K562 (cell line): ENCODE results near the gene POLR3GL. TPM values are rescaled to one million over a fixed set of nuclear protein-coding genes. Genes with fewer than 3 reads are reported as not detected.

Experiments
- CHD1 ChIP-seq: fragments of 200-600 bp; sonication (generic); IDR thresholded peaks from one replicate; pipeline ENCODE4 v1.6.1; 2012; ENCODE audit warnings: mild to moderate bottlenecking, moderate library complexity, low read length, inconsistent platforms
- ETV1 ChIP-seq: fragments of 450-650 bp; conservative IDR thresholded peaks from 2 replicates; pipeline ENCODE4 v1.6.1; 2016; ENCODE audit warnings: missing genetic modification characterization, control low read depth, low read depth, missing compliant biosample characterization
- HDAC1 ChIP-seq, 2 experiments: fragments of 450-650 bp; IDR thresholded peaks; 2 replicates each; pipeline ENCODE4 v1.6.1; 2016 to 2017; ENCODE audit warnings: inconsistent platforms in 1 of 2, mild to moderate bottlenecking in 1 of 2, moderate library complexity in 1 of 2
- HDAC2 ChIP-seq: fragments of 450-650 bp; IDR thresholded peaks from 2 replicates; pipeline ENCODE4 v1.6.1; 2016; ENCODE audit warnings: mild to moderate bottlenecking
- HLTF ChIP-seq: fragments of 450-650 bp; IDR thresholded peaks from 2 replicates; pipeline ENCODE4 v1.6.1; 2016
- KAT8 ChIP-seq: fragments of 450-650 bp; IDR thresholded peaks from 2 replicates; pipeline ENCODE4 v1.6.1; 2016; ENCODE audit warnings: low read depth, mild to moderate bottlenecking
- MAFF ChIP-seq: IDR thresholded peaks from 2 replicates; pipeline ENCODE4 v1.6.1; 2012; ENCODE audit warnings: low read length, improper control_type of control experiment
- MBD2 ChIP-seq: sonication (generic); IDR thresholded peaks from 2 replicates; pipeline ENCODE4 v1.6.1; 2016; ENCODE audit warnings: low read depth, borderline replicate concordance
- MTA2 ChIP-seq: fragments of 450-650 bp; IDR thresholded peaks from 2 replicates; pipeline ENCODE4 v1.6.1; 2016; ENCODE audit warnings: low read depth
- NR2C2 ChIP-seq, 2 experiments: fragments of 200-800 bp in 1 of 2; sonication (Bioruptor generic) in 1 of 2; sonication (generic) in 1 of 2; formaldehyde crosslinking in 1 of 2; IDR thresholded peaks; 2 replicates each; pipeline versions ENCODE4 v1.6.1 to v1.8.0; 2016 to 2022; ENCODE audit warnings: mild to moderate bottlenecking in 1 of 2, missing compliant biosample characterization in 1 of 2, missing genetic modification characterization in 1 of 2, missing genetic modification reagents in 1 of 2
- PCBP2 ChIP-seq: fragments of 200-400 bp; formaldehyde crosslinking; IDR thresholded peaks from 2 replicates; pipeline ENCODE4 v1.6.1; 2018; ENCODE audit warnings: low read length, low read depth, mild to moderate bottlenecking, moderate library complexity; ENCODE audit not compliant: poor library complexity, severe bottlenecking
- SRF ChIP-seq, 2 experiments: fragments of 250-450, 450-650 bp in 1 of 2; sonication (Bioruptor Pico) in 1 of 2; sonication (generic) in 1 of 2; formaldehyde crosslinking; IDR thresholded peaks; 2 replicates each; pipeline versions ENCODE4 v1.5.0 to v1.5.1; 2020 to 2022; ENCODE audit warnings: mild to moderate bottlenecking in 1 of 2, missing genetic modification reagents in 1 of 2
- TEAD4 ChIP-seq, 2 experiments: sonication (generic) in 1 of 2; formaldehyde crosslinking in 1 of 2; IDR thresholded peaks; 2 replicates each; pipeline versions ENCODE4 v1.6.1 to v1.8.0; 2012 to 2022; ENCODE audit warnings: borderline replicate concordance in 1 of 2, inconsistent platforms in 1 of 2, low read length in 1 of 2, mild to moderate bottlenecking in 1 of 2, missing genetic modification reagents in 1 of 2
- THRAP3 ChIP-seq: fragments of 450-650 bp; IDR thresholded peaks from 2 replicates; pipeline ENCODE4 v1.6.1; 2016; ENCODE audit warnings: mild to moderate bottlenecking, inconsistent platforms, borderline replicate concordance
- YBX1 ChIP-seq: fragments of 450-650 bp; IDR thresholded peaks from 2 replicates; pipeline ENCODE4 v1.7.1; 2016; ENCODE audit warnings: mild to moderate bottlenecking
- ZFP36 ChIP-seq: fragments of 150-350 bp; IDR thresholded peaks from 2 replicates; pipeline ENCODE4 v1.6.1; 2018; ENCODE audit warnings: low read length, low read depth; ENCODE audit not compliant: partially characterized antibody
- ZKSCAN8 ChIP-seq: fragments of 200-800 bp; sonication (Bioruptor generic); IDR thresholded peaks from 2 replicates; pipeline ENCODE4 v1.6.1; 2016; ENCODE audit warnings: missing genetic modification characterization, missing compliant biosample characterization
- ZNF134 ChIP-seq: fragments of 250-450 bp; sonication (Bioruptor Pico); conservative IDR thresholded peaks from 2 replicates; pipeline ENCODE4 v1.4.0; 2020
- ZNF561 ChIP-seq: fragments of 450-650 bp; formaldehyde crosslinking; conservative IDR thresholded peaks from 2 replicates; pipeline ENCODE4 v1.4.0; 2020; ENCODE audit warnings: mild to moderate bottlenecking, moderate library complexity
- polyA plus RNA-seq, 8 experiments: library from polyadenylated mRNA; depleted of rRNA in 4 of 8; stranded (reverse) in 5 of 8; unstranded in 3 of 8; fragments of >200 nt; fragmentation: Nextera tagmentation in 2 of 8; fragmentation: Illumina TruSeq in 1 of 8; extraction: Ambion mirVana in 2 of 8; extraction: Trizol in 1 of 8; gene quantifications; 2 replicates each; pipeline versions ENCODE4 v1.2.1 to v1.2.3, GENCODE V29; 2011 to 2014; ENCODE audit warnings: inconsistent platforms in 1 of 8, missing spikeins in 1 of 8
- total RNA-seq, 7 experiments: library from RNA; depleted of rRNA in 6 of 7; stranded (reverse); fragments of >200 nt in 6 of 7; fragmentation: Illumina TruSeq in 2 of 7; extraction: Trizol in 2 of 7; gene quantifications; 2 replicates each; pipeline versions ENCODE4 v1.2.1 to v1.2.3, GENCODE V29; 2011 to 2021; ENCODE audit warnings: low replicate concordance in 1 of 7
- TF ChIP-seq, protein P1 (sequence below): IDR thresholded peaks from 2 replicates; pipeline ENCODE4 v1.6.1; 2012; ENCODE audit warnings: low read depth, low read length, improper control_type of control experiment, borderline replicate concordance
- TF ChIP-seq, protein P2 (sequence below): fragments of 450-650 bp; IDR thresholded peaks from 2 replicates; pipeline ENCODE4 v1.6.1; 2016; ENCODE audit warnings: low read depth, mild to moderate bottlenecking, moderate library complexity
- TF ChIP-seq, protein P3 (sequence below), 2 experiments: fragments of 450-650 bp; IDR thresholded peaks; 2 replicates each; pipeline ENCODE4 v1.6.1; 2016
- TF ChIP-seq, protein P4 (sequence below): fragments of 250-450 bp; sonication (Bioruptor Pico); IDR thresholded peaks from 2 replicates; pipeline ENCODE4 v1.8.0; 2022; ENCODE audit warnings: moderate library complexity, mild to moderate bottlenecking, inconsistent platforms

POLR3GL gene
- total and polyA plus RNA-seq, 9 of the 15 experiments (the other 6 are each of a cell fraction or from before 2014, with no cell fraction given), result 14.6 to 48.4 (median 38.2) TPM

DNA sequence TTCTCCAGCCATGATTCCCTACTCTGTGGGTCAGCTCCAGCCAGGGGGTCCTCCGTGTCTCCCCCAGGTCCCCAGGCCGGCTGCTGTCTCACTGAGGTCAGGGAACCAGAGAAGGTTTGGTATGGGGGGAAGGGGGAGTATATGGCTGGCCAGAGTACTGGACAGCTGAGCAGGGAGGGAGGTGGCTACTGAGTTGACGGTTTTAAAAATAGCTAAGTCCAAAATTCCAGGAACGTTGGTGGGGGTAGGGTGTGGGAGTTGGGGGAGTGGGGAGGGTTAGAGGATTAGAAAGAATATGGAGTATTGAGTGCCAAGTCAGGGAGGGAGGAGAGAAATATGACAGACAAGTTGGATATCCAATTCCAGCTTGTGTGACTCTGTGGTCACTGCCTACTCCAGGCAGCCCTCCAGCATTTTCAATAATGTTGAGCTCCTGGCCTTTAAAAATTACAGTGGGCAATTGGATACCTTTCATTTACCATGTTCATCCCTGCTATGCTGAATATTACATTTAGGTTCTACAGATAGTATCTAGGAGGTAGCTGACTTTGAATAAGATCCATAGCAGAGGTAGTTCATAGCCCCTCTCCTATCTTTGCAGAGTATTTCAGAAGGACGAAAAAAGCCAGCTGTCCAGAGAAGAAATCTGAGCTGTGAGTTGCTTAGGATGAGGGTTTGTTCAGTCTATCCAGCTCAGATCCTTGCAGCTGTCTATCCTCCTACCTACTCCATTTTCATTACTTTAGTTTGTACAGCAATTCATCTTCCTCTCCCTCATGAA, 57.3 kb downstream of the POLR3GL start, which contains the start of gene HJV (continued):
- TF ChIP-seq, protein P1, sequence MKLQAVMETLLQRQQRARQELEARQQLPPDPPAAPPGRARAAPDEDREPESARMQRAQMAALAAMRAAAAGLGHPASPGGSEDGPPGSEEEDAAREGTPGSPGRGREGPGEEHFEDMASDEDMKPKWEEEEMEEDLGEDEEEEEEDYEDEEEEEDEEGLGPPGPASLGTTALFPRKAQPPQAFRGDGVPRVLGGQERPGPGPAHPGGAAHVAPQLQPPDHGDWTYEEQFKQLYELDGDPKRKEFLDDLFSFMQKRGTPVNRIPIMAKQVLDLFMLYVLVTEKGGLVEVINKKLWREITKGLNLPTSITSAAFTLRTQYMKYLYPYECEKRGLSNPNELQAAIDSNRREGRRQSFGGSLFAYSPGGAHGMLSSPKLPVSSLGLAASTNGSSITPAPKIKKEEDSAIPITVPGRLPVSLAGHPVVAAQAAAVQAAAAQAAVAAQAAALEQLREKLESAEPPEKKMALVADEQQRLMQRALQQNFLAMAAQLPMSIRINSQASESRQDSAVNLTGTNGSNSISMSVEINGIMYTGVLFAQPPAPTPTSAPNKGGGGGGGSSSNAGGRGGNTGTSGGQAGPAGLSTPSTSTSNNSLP, result peak; percentile 20
- TF ChIP-seq MTA2 (no peak), ETV1 (no peak), HLTF (peak; percentile 19; the same call in 1 of the 2 replicates), HDAC1 (IDR thresholded peaks at IDR 0.05) (peak in 1 of 2 experiments; percentile 66; a peak in 3 of 4 replicates), ZNF561 (no peak), THRAP3 (no peak), HDAC2 (peak; percentile 82), SRF (CRISPR knock-in tag; IDR thresholded peaks at IDR 0.05) (no peak), ZNF134 (no peak), TEAD4 (IDR thresholded peaks at IDR 0.05; ENCODE audit: low read length) (no peak), TEAD4 (CRISPR knock-in tag; IDR thresholded peaks at IDR 0.05; ENCODE audit: borderline replicate concordance) (no peak), KAT8 (no peak), MBD2 (no peak), CHD1 (no peak), NR2C2 (CRISPR knock-in tag; IDR thresholded peaks at IDR 0.05) (no peak), NR2C2 (tag; IDR thresholded peaks at IDR 0.05) (peak; percentile 56; the same call in 1 of the 2 replicates), PCBP2 (peak; percentile 63), YBX1 (no peak), ZFP36 (peak; percentile 100), MAFF (no peak), ZKSCAN8 (no peak)
- TF ChIP-seq, protein P2, sequence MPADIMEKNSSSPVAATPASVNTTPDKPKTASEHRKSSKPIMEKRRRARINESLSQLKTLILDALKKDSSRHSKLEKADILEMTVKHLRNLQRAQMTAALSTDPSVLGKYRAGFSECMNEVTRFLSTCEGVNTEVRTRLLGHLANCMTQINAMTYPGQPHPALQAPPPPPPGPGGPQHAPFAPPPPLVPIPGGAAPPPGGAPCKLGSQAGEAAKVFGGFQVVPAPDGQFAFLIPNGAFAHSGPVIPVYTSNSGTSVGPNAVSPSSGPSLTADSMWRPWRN, result 0 out of 2 replicates have a peak, but pooled peaks have one; percentile 28
- TF ChIP-seq, protein P3, sequence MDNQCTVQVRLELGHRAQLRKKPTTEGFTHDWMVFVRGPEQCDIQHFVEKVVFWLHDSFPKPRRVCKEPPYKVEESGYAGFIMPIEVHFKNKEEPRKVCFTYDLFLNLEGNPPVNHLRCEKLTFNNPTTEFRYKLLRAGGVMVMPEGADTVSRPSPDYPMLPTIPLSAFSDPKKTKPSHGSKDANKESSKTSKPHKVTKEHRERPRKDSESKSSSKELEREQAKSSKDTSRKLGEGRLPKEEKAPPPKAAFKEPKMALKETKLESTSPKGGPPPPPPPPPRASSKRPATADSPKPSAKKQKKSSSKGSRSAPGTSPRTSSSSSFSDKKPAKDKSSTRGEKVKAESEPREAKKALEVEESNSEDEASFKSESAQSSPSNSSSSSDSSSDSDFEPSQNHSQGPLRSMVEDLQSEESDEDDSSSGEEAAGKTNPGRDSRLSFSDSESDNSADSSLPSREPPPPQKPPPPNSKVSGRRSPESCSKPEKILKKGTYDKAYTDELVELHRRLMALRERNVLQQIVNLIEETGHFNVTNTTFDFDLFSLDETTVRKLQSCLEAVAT (IDR thresholded peaks at IDR 0.05), result 0 out of 4 replicates have a peak, but pooled peaks of 1 of the 2 experiments have one; percentile 56
- TF ChIP-seq, protein P4, sequence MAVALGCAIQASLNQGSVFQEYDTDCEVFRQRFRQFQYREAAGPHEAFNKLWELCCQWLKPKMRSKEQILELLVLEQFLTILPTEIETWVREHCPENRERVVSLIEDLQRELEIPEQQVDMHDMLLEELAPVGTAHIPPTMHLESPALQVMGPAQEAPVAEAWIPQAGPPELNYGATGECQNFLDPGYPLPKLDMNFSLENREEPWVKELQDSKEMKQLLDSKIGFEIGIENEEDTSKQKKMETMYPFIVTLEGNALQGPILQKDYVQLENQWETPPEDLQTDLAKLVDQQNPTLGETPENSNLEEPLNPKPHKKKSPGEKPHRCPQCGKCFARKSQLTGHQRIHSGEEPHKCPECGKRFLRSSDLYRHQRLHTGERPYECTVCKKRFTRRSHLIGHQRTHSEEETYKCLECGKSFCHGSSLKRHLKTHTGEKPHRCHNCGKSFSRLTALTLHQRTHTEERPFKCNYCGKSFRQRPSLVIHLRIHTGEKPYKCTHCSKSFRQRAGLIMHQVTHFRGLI (CRISPR knock-in tag), result no peak
